Measurements from ENCODE around the gene SAMD4A.
"Not testable (repeated sequence)": the region's sequence is repeated elsewhere in the genome, so short reads cannot be mapped to it uniquely, and the experiment has no call there.

The SAMD4A gene

GRCh38 chr14:54623279-54624004 lies 56.5 kb downstream of the SAMD4A start:
- no peak for TF ChIP-seq CTCF (conservative IDR thresholded peaks at IDR 0.05)
- no peak for TF ChIP-seq ZFX (IDR thresholded peaks at IDR 0.05)
- H3K27ac ChIP-seq: no peak overlapping the region

- H3K27ac ChIP-seq: not testable (repeated sequence)
Observed at GRCh38 chr14:54624005-54624358, 57.1 kb downstream of the SAMD4A start.

GRCh38 chr14:54625112-54625511 lies 58.2 kb downstream of the SAMD4A start:
- TF ChIP-seq CTCF (conservative IDR thresholded peaks at IDR 0.05): no peak
- TF ChIP-seq ZFX (IDR thresholded peaks at IDR 0.05): no peak
- H3K27ac ChIP-seq: no peak overlapping the region

GRCh38 chr14:54627219-54627539 lies 60.3 kb downstream of the SAMD4A start:
- TF ChIP-seq ZFX (IDR thresholded peaks at IDR 0.05): no peak
- no peak for TF ChIP-seq CTCF (conservative IDR thresholded peaks at IDR 0.05)
- H3K27ac ChIP-seq: no peak overlapping the region

- no peak overlapping the region for H3K27ac ChIP-seq
- TF ChIP-seq CTCF (conservative IDR thresholded peaks at IDR 0.05): no peak
- no peak for TF ChIP-seq ZFX (IDR thresholded peaks at IDR 0.05)
Observed at GRCh38 chr14:54627540-54628363, 60.8 kb downstream of the SAMD4A start.

- H3K27ac ChIP-seq: no peak overlapping the region
- TF ChIP-seq ZFX (IDR thresholded peaks at IDR 0.05) (no peak), CTCF (conservative IDR thresholded peaks at IDR 0.05) (no peak)
Observed at GRCh38 chr14:54629183-54629582, 62.3 kb downstream of the SAMD4A start.

- TF ChIP-seq CTCF (conservative IDR thresholded peaks at IDR 0.05) (no peak), ZFX (IDR thresholded peaks at IDR 0.05) (no peak)
- no peak overlapping the region for H3K27ac ChIP-seq
Observed at GRCh38 chr14:54629635-54630360, 62.9 kb downstream of the SAMD4A start.

Measured in C4-2B (cell line).